ENCODE results near the gene EMID1.

Gene EMID1

DNA sequence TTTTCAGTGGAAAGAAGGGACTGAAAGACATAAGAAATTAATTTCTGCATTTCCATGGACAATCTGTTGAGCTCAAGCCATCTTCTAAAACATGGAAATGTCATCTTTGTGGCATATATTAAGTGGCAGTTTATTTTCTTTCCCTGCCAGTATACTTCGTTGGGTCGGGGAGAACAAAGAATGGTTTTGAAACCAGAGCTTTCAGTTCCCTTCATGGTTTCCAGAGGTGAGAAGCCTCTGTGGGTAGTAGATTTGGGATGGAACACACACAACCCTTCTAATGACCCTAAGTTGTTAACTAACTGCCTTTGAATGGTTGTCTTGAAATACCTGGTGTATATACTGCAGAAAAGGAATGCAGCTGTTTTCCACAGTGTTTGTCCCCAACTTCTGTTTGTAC lies 83.1 kb downstream of the EMID1 start:
- DNase-seq (ENCODE audit: low read depth, low spot score): no peak

DNA sequence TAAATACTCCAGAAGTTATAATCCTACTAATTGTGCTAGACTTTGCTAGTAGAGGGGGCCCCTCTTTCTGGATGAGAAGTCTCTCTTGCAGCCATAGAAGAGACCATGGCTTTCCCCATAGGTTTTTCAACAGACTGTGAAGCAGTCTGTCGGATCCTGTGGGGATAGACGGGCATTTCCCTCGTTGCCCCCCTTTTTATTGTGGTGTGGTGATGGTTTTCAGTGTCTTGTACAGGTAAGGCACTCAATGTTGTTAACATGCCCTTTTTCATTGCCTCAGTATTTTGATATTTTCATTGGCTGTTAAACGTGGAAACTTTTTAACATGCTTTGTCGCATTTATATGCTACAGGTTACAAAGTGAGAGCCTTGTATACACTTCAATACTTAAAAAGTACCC lies 84.4 kb downstream of the EMID1 start:
- DNase-seq (ENCODE audit: low read depth, low spot score): no peak

DNA sequence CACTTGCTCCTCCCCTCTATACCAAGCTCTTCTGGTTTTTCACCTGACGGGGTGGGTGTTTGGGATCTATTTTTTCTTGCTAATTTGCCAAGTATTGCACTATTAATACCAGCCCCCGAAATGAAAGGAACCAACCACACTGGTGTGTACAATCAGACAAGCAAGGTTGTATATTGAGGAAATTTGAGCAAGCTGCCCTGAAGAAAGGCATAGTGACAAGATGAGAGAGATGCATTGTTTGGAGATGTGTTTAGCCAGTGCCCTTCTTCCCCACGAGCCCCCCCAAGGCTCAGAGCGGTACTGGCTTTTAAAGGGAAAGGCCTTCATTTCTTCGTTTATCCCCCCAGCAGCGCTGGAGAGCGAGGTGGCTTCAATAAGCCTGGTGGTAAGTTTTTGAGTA lies 85.5 kb downstream of the EMID1 start:
- no peak for DNase-seq (ENCODE audit: low read depth, low spot score)

DNA sequence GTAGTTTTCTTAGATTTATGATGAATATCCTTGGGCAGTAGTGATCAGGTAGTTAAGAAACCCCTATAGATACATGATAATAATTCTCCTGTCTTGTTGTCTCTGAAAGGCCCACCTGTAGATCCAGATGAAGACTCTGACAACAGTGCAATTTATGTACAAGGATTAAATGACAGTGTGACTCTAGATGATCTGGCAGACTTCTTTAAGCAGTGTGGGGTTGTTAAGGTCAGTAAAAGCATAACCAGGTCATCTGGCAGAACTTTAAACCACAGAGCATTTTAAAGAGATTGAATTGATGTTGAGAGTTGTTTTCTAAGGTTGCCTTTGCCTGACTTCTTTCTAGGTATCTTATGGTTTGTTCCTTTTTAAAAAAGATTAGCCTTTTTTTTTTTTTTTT lies 86.7 kb downstream of the EMID1 start:
- DNase-seq (ENCODE audit: low read depth, low spot score): no peak

DNA sequence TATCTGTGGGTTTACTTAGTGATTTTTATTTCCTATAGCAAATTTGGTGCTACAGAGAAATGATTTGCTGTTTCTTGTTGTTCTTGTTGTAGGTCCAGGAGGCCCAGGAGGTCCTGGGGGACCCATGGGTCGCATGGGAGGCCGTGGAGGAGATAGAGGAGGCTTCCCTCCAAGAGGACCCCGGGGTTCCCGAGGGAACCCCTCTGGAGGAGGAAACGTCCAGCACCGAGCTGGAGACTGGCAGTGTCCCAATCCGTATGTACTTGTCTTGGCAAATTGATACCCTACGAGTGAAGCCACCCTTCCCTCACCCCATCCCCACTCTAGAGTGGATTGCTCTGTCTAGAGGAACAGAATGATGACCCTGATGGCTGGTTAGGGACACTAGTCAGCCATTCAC lies 92.9 kb downstream of the EMID1 start:
- no peak for DNase-seq (ENCODE audit: low read depth, low spot score)

DNA sequence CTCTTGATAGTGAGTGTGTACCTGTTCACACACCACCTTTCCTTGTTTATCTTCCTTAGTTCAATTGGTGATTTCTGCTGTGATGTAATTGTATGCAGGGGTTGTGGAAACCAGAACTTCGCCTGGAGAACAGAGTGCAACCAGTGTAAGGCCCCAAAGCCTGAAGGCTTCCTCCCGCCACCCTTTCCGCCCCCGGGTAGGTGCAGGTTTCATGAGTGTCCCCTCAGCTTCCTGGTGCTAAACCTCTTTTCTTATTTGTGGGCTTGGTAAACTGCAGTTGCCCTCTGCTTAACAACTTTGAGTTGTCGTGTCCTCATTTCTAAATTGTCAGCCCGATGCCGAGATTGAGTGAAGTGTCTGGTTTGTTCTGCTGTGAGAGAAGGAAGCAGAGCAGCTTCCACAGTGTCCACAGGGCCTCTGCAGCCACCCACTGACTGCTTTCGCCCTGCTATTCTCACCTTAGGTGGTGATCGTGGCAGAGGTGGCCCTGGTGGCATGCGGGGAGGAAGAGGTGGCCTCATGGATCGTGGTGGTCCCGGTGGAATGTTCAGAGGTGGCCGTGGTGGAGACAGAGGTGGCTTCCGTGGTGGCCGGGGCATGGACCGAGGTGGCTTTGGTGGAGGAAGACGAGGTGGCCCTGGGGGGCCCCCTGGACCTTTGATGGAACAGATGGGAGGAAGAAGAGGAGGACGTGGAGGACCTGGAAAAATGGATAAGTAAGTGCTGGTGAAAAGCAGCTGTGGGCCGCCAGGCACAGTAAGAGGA lies 93.6 kb downstream of the EMID1 start:
- DNase-seq (ENCODE audit: low read depth, low spot score): no peak

DNA sequence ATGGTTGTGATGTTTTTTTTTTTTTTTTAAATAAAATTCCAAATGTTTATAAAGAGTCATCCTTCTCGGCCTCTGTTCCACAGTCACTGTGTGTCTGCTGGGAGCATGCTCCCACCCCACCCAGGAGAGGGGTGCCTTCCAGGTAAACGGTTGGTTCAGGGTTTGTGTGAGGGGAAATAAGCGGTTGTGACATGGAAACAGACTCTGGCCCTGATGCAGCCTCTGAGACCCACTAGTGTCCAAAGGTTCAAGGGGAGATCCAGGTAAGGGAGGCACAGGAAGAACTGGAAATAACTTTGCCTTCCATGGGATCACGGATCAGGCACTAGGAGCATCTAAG lies 94.7 kb downstream of the EMID1 start:
- DNase-seq (ENCODE audit: low read depth, low spot score): no peak

DNA sequence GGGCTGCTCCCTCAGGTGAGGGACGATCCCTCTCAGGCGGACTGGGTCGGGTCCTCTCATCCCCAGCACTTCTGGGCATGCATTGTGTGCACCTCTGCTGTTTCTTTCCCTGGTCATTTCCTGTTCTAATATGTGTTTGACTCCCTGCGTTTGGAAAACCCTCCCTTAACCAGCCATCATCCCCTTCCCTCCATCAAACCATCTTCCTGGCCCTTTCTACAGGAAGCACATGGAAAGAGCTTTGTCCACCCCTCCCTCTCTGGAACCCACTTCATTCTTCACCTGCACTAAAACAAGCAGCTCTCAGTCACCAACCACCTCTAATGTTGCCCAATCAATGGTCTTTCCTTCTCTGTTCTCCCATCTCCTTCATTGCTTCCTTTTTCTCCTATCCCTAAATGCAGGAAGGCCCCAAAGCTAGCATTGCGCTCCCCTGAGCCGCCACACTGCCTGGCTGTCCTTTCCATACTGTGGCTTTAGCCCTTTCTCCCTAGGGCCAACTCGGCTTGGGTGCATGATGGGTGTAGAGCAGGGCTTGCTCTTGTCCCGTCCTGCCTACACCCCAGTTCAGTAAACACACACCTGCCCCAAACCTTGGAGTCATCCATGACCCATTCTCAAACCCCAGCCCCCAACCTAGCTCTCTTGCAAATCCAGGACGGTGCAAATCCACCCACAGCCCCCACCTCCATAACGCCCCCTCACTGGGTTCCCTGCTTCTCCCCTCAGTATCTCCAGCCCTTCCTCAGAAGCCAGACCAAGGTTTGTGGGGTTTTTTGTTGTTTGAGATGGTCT lies 95.3 kb downstream of the EMID1 start:
- DNase-seq (ENCODE audit: low read depth, low spot score): no peak

DNA sequence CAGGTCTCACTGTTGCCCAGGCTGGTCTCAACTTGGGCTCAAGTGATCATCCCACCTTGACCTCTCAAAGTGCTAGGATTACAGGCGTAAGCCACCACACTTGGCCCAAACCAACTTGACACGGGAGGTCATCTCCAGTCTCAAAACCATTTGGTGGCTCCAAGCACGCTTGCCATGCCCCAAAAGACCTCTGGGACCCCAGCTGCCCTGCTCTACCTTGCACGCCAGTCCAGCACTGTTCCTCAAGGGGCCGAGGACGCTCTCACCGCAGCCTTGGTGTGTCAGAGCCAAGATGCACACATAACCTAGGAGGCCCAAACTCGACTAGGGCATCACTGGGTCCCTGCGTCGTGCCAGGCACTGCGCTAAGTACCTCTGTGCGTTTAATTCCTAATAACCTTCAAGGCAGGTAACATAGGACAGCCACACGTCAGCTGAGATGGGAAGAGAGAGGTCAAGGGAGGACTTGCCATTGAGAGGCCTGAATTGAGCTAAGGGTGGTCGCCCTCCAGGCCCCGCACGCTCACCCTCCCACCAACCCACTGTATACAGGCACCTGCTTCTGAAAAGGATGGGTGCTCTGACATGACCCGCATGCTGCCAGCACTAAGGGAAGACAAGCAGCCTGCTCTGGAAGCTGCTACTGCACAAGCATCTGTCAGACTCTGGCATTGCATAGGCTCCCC lies 96.2 kb downstream of the EMID1 start:
- no peak for DNase-seq (ENCODE audit: low read depth, low spot score)

DNA sequence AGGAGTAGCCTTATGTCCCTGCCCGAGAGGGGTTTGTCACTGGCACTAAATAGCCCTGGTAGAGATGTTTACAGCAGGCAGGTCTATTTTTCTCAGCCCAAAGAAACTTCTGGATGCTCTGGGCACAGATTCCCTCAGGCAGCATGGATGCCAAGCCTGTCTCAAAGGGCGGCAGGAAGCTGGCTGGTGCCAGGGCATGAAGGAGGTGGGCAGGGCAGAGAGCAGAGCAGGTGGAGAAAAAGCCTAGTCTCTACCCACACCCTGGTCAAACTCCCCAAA lies 96.6 kb downstream of the EMID1 start:
- no peak for DNase-seq (ENCODE audit: low read depth, low spot score)

DNA sequence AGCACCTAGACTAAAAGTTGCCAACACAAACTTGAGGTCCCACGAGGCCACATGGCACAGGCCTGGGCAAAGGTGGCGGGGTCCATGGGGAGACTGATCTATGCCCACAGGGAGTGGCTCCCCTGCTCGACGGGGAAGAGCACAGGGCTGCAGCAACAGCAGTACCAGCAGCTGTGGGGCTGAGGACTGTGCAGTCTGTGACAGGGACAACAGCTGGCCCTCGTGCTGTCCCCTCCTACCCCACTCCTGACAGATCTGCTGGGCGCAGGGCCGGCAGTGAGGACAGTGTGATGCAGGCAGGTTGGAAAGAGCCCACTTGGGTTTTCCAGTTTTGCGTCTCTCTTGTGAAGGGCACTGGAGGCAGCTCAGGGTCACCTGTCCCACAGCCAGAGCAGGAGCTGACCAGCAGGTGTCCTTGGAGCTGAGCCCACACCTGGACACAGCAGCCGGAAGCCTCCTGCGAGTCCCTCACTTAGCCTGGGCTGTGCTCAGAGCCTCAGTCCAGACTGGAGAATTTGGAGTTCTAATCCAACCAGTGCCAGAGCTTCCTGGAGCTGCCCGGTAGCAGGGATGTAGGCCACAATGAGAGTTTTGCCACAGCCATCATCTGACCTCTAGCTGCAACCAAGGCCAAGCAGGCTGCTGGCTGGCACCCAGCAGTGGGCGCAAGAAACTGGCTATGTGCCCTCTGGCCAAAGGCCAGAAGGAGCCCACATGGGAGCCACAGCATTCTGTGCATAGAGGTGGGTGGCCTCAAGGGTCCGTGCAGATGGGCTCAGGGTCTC lies 97.2 kb downstream of the EMID1 start:
- DNase-seq (ENCODE audit: low read depth, low spot score): no peak

DNA sequence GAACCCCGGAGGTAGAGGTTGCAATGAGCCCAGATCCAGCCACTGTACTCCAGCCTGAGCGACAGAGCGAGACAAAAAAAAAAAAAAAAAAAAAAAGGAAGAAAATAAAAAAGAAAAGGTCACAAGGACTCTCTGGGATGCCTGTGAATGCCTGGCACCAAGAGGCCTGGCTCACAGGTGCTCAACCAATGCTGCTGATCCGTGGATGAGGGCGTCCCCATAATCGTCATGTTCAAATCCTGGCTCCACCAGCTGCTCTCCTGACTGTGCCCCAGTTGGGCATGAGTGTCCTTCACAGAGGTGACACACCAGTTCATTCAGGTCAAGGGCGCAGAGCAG lies 100.1 kb downstream of the EMID1 start:
- no peak for DNase-seq (ENCODE audit: low read depth, low spot score)

DNA sequence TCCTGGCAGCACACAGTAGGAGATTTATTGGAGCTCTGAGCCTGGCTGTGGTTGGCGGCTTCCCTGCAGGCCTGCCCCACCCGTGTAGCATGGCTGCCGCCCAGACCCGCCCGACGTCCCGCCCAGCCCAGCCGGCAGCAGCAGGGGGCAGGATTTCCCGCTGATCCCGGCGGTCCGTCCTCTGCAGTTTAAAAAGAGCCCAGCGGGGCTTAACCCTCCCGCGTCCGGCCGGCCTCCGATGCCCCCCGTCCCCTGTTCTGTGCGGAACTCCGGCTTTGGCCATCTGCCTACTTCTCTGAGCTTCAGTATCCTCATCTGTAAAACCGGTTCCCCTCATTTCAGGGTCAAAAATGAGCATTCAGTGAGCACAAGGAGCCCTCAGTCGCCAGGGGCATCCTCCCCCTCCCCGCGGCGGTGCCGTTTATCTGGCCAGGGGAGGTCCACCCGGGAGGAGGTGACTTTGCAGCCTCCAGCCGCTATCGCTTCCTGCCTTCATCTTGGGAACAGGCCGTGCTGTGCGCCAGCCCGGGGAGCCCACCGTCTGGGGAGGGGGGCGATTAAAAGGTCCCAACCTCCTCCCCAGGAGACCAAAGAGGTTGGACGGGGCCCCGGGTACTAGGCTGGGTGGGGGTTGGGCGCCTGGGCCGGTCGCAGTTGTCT lies 100.6 kb downstream of the EMID1 start, which contains the start of gene GAS2L1:
Gene GAS2L1 (plus strand): TSS at position 476 of the 660 bp plus-strand sequence. CDS start 1,456 bp downstream, outside the sequence.
- DNase-seq (ENCODE audit: low read depth, low spot score): no peak

DNA sequence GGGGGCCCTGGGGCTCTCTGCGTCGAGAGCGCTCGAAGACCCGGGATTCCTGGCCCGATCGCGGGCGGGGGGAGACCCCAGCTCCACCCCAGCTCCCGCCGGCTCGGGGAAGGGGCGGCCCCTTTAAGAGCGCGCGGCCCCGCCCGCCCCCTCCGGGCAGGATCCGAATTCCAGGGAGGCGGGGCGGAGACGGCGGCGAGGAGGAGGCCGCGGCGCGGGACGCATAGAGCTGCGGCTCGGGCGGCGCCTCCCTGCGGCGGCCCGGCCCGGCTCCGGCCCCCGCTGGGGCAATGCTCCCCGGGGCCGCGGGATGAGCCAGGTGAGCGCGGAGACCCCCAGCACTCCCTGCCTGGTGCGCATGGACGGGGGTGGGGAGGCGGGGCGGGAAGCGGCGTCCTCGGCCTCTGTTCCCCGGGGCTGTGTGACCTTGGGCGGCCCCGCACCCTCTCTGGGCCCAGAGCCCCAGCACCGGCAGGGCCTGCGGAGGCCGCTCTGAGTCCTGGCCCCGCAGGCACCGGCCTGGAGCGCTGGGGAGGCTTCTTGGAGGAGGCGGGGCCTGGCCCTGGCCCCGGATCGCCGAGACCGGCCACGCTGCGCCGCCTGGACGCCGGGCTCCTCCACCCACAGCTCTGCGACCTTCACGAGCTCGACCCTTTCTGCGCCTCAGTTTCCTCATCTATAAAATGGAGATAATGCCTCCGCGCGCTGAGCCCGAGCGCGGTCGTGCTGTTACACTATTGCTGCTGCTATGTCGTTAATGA lies 101.3 kb downstream of the EMID1 start:
- DNase-seq (ENCODE audit: low read depth, low spot score): no peak

DNA sequence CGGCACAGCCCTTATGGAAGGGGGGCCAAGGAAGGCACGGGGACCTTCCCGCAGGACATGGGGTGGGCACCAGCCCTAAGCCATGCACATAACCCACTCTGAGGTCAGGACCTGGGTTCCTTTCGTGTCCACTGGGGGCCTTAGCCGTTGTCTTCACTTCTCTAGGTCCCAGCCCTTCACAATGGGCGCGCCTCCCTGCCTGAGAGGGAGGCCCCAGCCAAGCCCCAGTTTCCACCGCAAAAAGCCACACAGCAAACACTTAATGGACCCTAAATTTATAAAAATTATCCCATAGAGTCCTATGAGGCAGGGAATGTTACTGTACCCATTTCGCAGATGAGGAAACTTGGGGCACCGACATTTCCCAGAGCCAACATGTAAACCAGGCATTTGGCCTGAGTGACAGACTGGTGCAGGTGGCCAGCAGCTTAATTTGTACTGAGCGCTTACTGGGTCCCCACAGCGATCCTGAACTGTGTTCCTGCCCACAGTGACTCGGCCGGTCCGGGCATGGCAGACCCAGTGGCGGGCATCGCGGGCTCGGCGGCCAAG lies 102.0 kb downstream of the EMID1 start:
- no peak for DNase-seq (ENCODE audit: low read depth, low spot score)

DNA sequence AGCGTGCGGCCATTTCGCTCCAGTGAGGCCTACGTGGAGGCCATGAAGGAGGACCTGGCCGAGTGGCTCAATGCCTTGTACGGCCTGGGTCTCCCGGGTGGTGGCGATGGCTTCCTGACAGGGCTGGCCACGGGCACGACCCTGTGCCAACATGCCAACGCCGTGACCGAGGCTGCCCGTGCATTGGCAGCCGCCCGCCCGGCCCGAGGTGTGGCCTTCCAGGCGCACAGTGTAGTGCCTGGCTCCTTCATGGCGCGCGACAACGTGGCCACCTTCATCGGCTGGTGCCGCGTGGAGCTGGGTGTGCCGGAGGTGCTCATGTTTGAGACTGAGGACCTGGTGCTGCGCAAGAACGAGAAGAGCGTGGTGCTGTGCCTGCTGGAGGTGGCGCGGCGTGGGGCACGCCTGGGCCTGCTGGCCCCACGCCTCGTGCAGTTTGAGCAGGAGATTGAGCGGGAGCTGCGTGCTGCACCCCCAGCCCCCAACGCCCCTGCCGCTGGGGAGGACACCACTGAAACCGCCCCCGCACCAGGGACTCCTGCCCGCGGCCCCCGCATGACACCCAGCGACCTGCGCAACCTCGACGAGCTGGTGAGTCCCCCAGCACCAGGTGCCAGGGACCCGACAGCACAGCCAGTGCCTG lies 102.6 kb downstream of the EMID1 start:
- DNase-seq (ENCODE audit: low read depth, low spot score): no peak

DNA sequence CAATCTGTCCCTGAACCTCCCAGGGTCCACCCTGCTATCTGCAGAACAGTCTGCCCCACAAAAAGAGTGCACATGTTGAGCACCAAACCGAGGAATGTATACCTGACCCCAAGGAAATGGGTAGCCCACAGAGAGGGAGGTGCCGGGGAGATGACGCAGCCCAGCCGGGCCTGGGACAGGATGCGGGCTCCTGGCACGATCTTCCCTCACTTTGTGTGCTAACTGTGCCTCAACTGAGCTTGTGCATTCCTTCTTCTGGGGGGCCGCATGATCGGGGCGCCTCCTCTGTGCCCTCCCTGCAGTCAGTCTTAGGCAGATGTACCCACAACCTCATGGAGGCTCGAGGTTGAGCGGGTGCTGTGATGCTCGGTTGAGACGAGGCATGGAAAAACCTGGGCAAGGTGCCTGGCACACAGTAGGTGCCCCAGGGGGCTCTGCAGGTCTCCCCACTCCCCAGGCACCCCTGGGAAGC lies 103.1 kb downstream of the EMID1 start:
- no peak for DNase-seq (ENCODE audit: low read depth, low spot score)
